GM18867 (cell line): ENCODE measurements around the gene TEX29.

ENCODE experiments used
- ATAC-seq: cut with Tn5 transposase; IDR thresholded peaks from one replicate; pipeline ENCODE4 v1.9.1; 2021; ENCODE audit warnings: mild to moderate bottlenecking, moderate library complexity; ENCODE audit not compliant: unreplicated experiment

Gene TEX29

DNA sequence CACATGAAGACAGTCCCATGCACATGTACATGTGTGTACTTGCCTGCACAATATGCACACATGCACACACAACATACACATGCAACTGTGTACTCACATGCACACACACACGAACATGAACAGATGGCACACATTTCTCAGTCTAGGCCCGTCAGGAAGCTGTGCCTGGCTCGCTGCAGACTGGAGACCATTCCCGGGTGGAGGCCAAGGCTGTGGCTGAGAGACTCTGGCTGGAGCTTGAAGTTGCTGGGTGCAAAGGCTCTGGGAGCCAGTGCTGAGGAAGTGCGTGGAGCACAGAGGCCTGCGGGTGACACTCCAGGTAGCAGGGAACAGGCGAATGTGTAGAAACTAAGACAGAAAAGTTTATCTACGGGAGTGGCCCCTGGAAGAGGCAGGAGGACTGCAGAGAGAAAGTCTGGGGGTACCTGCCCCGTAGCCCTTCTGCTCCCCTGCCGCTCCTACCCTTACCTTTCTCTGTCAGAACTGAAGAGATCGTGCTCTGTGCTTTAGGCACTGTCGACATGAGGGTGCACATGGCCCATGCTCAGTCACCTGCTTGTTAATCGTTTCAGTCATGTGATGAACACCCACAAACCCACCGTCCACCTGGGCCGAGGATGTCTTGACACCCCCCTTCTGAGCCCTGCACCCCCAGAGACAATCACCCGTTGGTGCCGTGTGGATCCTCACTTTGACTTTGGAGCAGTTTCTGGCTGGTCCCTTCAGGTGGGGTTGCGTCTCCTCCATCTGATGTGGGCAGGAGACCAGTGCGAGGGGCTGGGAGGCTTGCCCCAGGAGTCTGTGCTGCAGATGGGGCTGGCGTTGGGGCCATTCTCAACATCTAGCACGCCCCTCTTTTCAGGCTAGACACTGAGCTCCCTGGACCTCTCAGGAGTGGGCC lies 69.4 kb downstream of the TEX29 start:
- no peak for ATAC-seq

DNA sequence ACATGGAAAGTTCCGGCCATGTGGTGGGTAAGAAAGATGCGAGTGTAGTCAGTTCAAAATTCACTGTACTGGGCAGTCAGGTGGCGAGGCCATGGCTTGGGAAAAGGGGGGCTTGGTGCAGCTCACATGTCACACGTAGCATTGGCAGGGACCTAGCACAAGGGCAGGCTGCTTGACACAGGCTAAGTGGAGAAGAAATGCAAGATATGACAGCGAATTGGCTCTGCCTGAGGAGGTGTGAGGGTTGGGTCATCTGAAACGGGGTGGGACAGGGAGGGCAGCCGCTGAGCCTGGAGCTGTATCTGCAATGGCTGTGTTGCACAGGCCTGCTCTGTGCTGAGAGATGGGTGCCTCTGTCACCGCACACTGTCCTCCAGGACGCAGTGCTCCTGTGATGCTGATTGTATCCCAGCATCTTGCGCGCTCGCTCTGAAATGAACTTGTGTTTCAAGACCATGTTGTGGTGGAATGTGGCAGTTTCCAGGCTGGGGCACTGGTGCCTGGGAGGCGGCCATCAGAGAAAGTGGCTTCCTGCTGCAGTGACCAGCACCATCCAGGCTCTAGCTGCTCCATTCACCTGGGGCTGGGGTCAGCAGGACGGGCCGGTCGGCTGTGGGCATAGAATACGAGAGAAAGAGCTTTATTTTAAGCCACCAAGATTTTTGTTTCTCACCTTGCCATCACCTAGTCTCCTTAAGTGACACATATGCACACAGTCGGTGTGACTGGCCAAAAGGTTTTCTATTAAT lies 70.3 kb downstream of the TEX29 start:
- ATAC-seq, result no peak

DNA sequence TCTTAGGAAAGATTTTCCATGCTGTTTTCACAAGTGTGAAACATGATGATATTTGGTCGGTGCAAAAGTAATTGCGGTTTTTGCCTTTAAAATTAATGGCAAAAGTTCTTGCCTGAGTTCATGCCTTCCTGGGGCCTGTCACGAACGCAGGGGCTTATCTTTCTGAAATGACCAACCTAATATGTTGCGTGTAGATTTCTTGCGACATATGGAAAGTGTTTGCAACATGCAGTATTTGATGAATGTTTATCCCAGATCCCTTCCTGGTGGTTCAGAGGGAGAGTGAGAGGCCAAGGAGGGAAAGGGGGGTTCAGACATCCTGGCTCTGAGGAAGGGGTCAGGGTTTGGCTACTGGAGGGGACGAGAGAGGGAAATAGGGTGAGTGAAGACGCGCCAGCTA lies 72.0 kb downstream of the TEX29 start:
- no peak for ATAC-seq

DNA sequence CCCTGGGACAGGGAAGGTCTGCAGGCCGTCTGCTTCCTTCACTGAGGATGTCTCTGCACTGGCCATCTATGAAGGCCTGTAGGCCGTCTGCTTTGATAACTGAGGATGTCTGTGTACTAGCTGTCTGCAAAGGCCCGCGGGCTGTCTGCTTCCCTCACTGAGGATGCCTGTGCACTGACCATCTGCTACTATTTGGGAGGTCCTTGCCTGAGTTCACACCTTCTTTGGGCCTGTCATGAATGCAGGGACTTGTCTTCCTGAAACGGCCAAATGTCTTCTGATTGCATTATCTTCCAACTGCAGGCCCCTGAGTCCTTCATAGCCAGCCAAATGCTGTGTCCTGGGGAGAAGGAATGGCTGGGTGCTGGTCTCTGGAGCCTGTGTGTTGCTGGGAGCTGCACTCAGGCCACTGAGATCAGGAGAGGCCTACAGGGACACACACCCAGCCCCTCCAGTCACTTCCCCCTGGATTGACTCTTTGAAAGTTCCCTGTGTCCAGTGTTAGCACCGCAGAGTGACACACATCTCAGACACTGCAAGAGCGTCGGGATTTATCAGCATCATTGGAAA lies 72.9 kb downstream of the TEX29 start:
- no peak for ATAC-seq
